Aorta (tissue), 5 donors: ENCODE data around the gene TTC9. TPM values are rescaled to one million over a fixed set of nuclear protein-coding genes. Genes with fewer than 3 reads are reported as not detected.

Experiments used
- ATAC-seq: fragments of 200-7000 bp; cut with Tn5 transposase; one replicate; pipeline ENCODE4 v1.9.1; 2022; ENCODE audit warnings: moderate library complexity; ENCODE audit not compliant: low FRiP score
- DNase-seq, 2 donors: peaks; one replicate each; pipeline ENCODE4 v3.0.0-alpha.2; 2020
- H3K27ac ChIP-seq, 2 donors: one replicate each; pipeline ENCODE4 v1.5.1; 2013; ENCODE audit warnings: low read length in 2 of 2, mild to moderate bottlenecking in 2 of 2, moderate library complexity in 2 of 2, control low read depth in 1 of 2, inconsistent platforms in 1 of 2, low read depth in 1 of 2
- H3K27me3 ChIP-seq, 2 donors: one replicate each; pipeline ENCODE4 v1.6.1; 2013; ENCODE audit warnings: control low read depth in 1 of 2, low read length in 1 of 2, mild to moderate bottlenecking in 1 of 2, moderate library complexity in 1 of 2; ENCODE audit not compliant: insufficient read depth in 2 of 2, control insufficient read depth in 1 of 2
- H3K36me3 ChIP-seq, 2 donors: one replicate each; pipeline ENCODE4 v1.6.1; 2013; ENCODE audit warnings: control low read depth in 1 of 2, low read length in 1 of 2, mild to moderate bottlenecking in 1 of 2; ENCODE audit not compliant: insufficient read depth in 2 of 2, control insufficient read depth in 1 of 2
- H3K4me1 ChIP-seq, 2 donors: one replicate each; pipeline ENCODE4 v1.6.1; 2013; ENCODE audit warnings: low read length in 2 of 2, control low read depth in 1 of 2, mild to moderate bottlenecking in 1 of 2, moderate library complexity in 1 of 2; ENCODE audit not compliant: insufficient read depth in 2 of 2, control insufficient read depth in 1 of 2
- H3K4me3 ChIP-seq, 2 donors: one replicate each; pipeline ENCODE4 v1.5.1; 2013; ENCODE audit warnings: low read length in 2 of 2, control low read depth in 1 of 2, mild to moderate bottlenecking in 1 of 2
- H3K9me3 ChIP-seq: one replicate; pipeline ENCODE4 v1.6.1; 2013; ENCODE audit warnings: mild to moderate bottlenecking, low read length; ENCODE audit not compliant: control insufficient read depth
- WGBS, 2 donors: extraction: QIAGEN DNeasy Blood & Tissue Kit; methylation state at CpG; one replicate each; pipeline ENCODE4 v1.1.7; 2013; 5-methylcytosine and 5-hydroxymethylcytosine counted together
- intact Hi-C, 2 donors: fragments of 100-400 bp; cut with DNase I; formaldehyde crosslinking; loops; one replicate each; pipeline versions ENCODE4 v1.14.2 to v1.15.0; 2022
- polyA plus RNA-seq, 2 donors: library from polyadenylated mRNA; stranded (reverse); fragments of 200-250 nt; gene quantifications; one replicate each; pipeline ENCODE4 v1.2.3, GENCODE V29; 2013
- total RNA-seq, 2 donors: library from RNA; stranded (reverse); fragmentation: NEBNext Ultra II Directional; extraction: Animal tissue kit (Norgen Biotek cat#: 25700); gene quantifications; one replicate each; pipeline ENCODE4 v1.2.1, GENCODE V29; 2021
- donor health status: healthy with polysubstance abuse.
- donor health status: Bipolar disorder and iron deficiency.
- donor health status: DM: no; HTN: no; CAD: no.
- donor health status: DM: no; HTN: no; CAD: no.
- donor health status: DM: yes; HTN: yes; CAD: no.

The TTC9 gene
- total and polyA plus RNA-seq, 4 donors = 1.6 to 2.9 (median 2.7) TPM

GRCh38 chr14:70663707-70664179, 22.0 kb downstream of the TTC9 start:
- DNase-seq (peak in 1 of 2 donors; percentile 44), ATAC-seq (peak; percentile 6)
- Histone ChIP-seq H3K4me3 (no peak overlapping the region), H3K27ac (no peak overlapping the region), H3K9me3 (no peaks in the 10 kb centered on the region), H3K4me1 (no peaks in the 10 kb centered on the region), H3K36me3 (no peaks in the 10 kb centered on the region), H3K27me3 (no peaks in the 10 kb centered on the region)
- WGBS, 2 donors = 43 to 46% methylated on average over 4 of the region's 4 CpGs
- intact Hi-C loops = no loop called here

- DNase-seq (no peak), ATAC-seq (no peak)
- Histone ChIP-seq H3K4me1 (no peaks in the 10 kb centered on the region), H3K27ac (no peak overlapping the region), H3K36me3 (no peaks in the 10 kb centered on the region), H3K9me3 (no peaks in the 10 kb centered on the region), H3K27me3 (no peaks in the 10 kb centered on the region), H3K4me3 (no peak overlapping the region)
- 75 to 76% methylated on average over 6 of the region's 6 CpGs for WGBS, 2 donors
- intact Hi-C loops = no loop called here
Observed at GRCh38 chr14:70664698-70665447, 23.2 kb downstream of the TTC9 start.

GRCh38 chr14:70665448-70666360, 24.0 kb downstream of the TTC9 start:
- Histone ChIP-seq H3K4me1 (no peaks in the 10 kb centered on the region), H3K27me3 (no peaks in the 10 kb centered on the region), H3K9me3 (no peaks in the 10 kb centered on the region), H3K36me3 (no peaks in the 10 kb centered on the region), H3K27ac (no peak overlapping the region), H3K4me3 (no peak overlapping the region)
- no peak for DNase-seq
- no peak for ATAC-seq
- WGBS, 2 donors = 74 to 87% methylated on average over 8 of the region's 8 CpGs
- intact Hi-C loops = loop anchor here in 1 of 2 donors (2.0 kb wide), 1 partner anchor 47 kb away; no protein-coding TSS in a partner anchor

- ATAC-seq (no peak), DNase-seq (no peak)
- Histone ChIP-seq H3K27me3 (no peaks in the 10 kb centered on the region), H3K9me3 (no peaks in the 10 kb centered on the region), H3K4me1 (no peaks in the 10 kb centered on the region), H3K36me3 (no peaks in the 10 kb centered on the region), H3K27ac (no peak overlapping the region), H3K4me3 (no peak overlapping the region)
- 89 to 92% methylated on average over 1 of the region's 1 CpG for WGBS, 2 donors
- intact Hi-C loops = loop anchor here in 1 of 2 donors (2.0 kb wide), 1 partner anchor 46 kb away; no protein-coding TSS in a partner anchor
Observed at GRCh38 chr14:70666361-70666686, 24.6 kb downstream of the TTC9 start.

GRCh38 chr14:70670992-70671651, 29.4 kb downstream of the TTC9 start:
- H3K4me1 ChIP-seq = no peaks in the 10 kb centered on the region
- no peaks in the 10 kb centered on the region for H3K9me3 ChIP-seq
- no peaks in the 10 kb centered on the region for H3K27me3 ChIP-seq
- H3K36me3 ChIP-seq = no peaks in the 10 kb centered on the region
- no peak overlapping the region for H3K27ac ChIP-seq
- H3K4me3 ChIP-seq = no peak overlapping the region
- DNase-seq = peak in 1 of 2 donors; percentile 46
- intact Hi-C loops = no loop called here
- WGBS, 2 donors = 84 to 88% methylated on average over 15 of the region's 15 CpGs
- no peak for ATAC-seq

GRCh38 chr14:70671652-70672644, 30.2 kb downstream of the TTC9 start:
- no peak overlapping the region for H3K4me3 ChIP-seq
- ATAC-seq (no peak), DNase-seq (no peak)
- no peaks in the 10 kb centered on the region for H3K36me3 ChIP-seq
- H3K27ac ChIP-seq = no peak overlapping the region
- H3K4me1 ChIP-seq = no peaks in the 10 kb centered on the region
- H3K27me3 ChIP-seq = no peaks in the 10 kb centered on the region
- 79 to 84% methylated on average over 12 of the region's 12 CpGs for WGBS, 2 donors
- H3K9me3 ChIP-seq = no peaks in the 10 kb centered on the region
- intact Hi-C loops = no loop called here

- no peaks in the 10 kb centered on the region for H3K36me3 ChIP-seq
- ATAC-seq (no peak), DNase-seq (no peak)
- H3K27ac ChIP-seq = no peak overlapping the region
- H3K27me3 ChIP-seq = no peaks in the 10 kb centered on the region
- H3K4me3 ChIP-seq = no peak overlapping the region
- H3K9me3 ChIP-seq = no peaks in the 10 kb centered on the region
- WGBS, 2 donors = 87 to 92% methylated on average over 6 of the region's 6 CpGs
- no peaks in the 10 kb centered on the region for H3K4me1 ChIP-seq
- intact Hi-C loops = no loop called here
Observed at GRCh38 chr14:70677341-70677740, 35.6 kb downstream of the TTC9 start.

GRCh38 chr14:70680748-70681147, 39.0 kb downstream of the TTC9 start:
- no peaks in the 10 kb centered on the region for H3K27me3 ChIP-seq
- H3K27ac ChIP-seq = no peak overlapping the region
- WGBS, 2 donors = 89 to 92% methylated on average over 2 of the region's 2 CpGs
- peaks cover 0 to 5% of the 10 kb centered on the region in 2 donors for H3K4me1 ChIP-seq
- H3K4me3 ChIP-seq = no peak overlapping the region
- no peak for ATAC-seq
- no peaks in the 10 kb centered on the region for H3K36me3 ChIP-seq
- no peak for DNase-seq
- intact Hi-C loops = no loop called here
- H3K9me3 ChIP-seq = no peaks in the 10 kb centered on the region
